ENCODE measurements around the gene IFNG-AS1. TPM values are rescaled to one million over a fixed set of nuclear protein-coding genes. Genes with fewer than 3 reads are reported as not detected.

IFNG-AS1 gene
- total RNA-seq, 1 experiment from 2014 or later: not detected

GRCh38 chr12:68028647-68029046 lies 39.4 kb downstream of the IFNG-AS1 start (continued):
- TF ChIP-seq REST (IDR thresholded peaks at IDR 0.05; ENCODE audit: low read depth) (no peak), CEBPB (IDR thresholded peaks at IDR 0.05; ENCODE audit: low read depth) (no peak), ZFX (IDR thresholded peaks at IDR 0.05) (no peak), CBX3 (IDR thresholded peaks at IDR 0.05; ENCODE audit: low read depth) (no peak), EZH2 (IDR thresholded peaks at IDR 0.05) (no peak), FOSL1 (IDR thresholded peaks at IDR 0.05; ENCODE audit: low read depth) (no peak), POLR2A (IDR thresholded peaks at IDR 0.05; ENCODE audit: borderline replicate concordance, extremely low read depth, insufficient read depth, insufficient read length) (no peak)
- TF ChIP-seq, protein P1, sequence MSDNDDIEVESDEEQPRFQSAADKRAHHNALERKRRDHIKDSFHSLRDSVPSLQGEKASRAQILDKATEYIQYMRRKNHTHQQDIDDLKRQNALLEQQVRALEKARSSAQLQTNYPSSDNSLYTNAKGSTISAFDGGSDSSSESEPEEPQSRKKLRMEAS (IDR thresholded peaks at IDR 0.05): no peak

DNA sequence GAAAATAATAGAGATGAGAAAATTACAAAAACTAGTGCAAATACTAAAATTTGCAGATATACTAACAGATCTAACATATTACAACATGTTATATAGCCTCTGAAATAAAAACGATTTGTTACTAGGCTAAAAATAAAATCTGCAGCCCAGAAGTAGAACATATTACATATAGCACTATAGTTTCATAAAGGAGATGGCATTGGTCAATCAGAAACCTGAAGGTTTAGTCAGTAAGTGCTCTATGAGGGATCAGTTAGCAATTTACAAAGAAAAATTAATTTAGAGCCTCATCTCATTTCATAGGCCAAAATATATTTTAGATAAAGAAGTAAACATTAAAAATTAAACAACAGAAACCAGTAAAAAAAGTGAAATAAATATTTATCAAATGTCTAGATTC lies 41.0 kb downstream of the IFNG-AS1 start:
- H4K20me1 ChIP-seq (ENCODE audit: insufficient read depth): no peaks in the 10 kb centered on the region
- no peak overlapping the region for H3K4me2 ChIP-seq (ENCODE audit: low read length)
- no peaks in the 10 kb centered on the region for H3K27me3 ChIP-seq (ENCODE audit: insufficient read depth, low read length)
- no peaks in the 10 kb centered on the region for H3K9me3 ChIP-seq (ENCODE audit: control insufficient read depth in 1 of 2, insufficient read depth in 1 of 2, low read depth in 1 of 2, low read length in 2 of 2)
- CTCF ChIA-PET: no interaction called here
- RAD21 ChIA-PET (ENCODE audit: low non-redundant PET in 1 of 2, low total read pairs in 2 of 2, uncharacterized antibody in 2 of 2, unreplicated experiment in 2 of 2): no interaction called here
- no peaks in the 10 kb centered on the region for H3K79me2 ChIP-seq (ENCODE audit: insufficient read depth, low read length)
- H3K27ac ChIP-seq (ENCODE audit: low read depth, low read length): no peak overlapping the region
- H2AFZ ChIP-seq (ENCODE audit: low read depth, low read length, poor library complexity, severe bottlenecking): no peak overlapping the region
- ATAC-seq: no peak
- H3K9ac ChIP-seq (ENCODE audit: low read length): no peak overlapping the region
- intact Hi-C loops (cut with micrococcal nuclease): no loop called here
- no peaks in the 10 kb centered on the region for H3K4me1 ChIP-seq (ENCODE audit: control insufficient read depth in 1 of 2, insufficient read depth in 2 of 2, low read length in 2 of 2)
- DNase-seq (ENCODE audit: low read depth, low spot score): no peak
- no TSS peak for BruUV-seq (replicated peaks)
- no peaks in the 10 kb centered on the region for H3K9me2 ChIP-seq (ENCODE audit: insufficient read depth)
- no peaks in the 10 kb centered on the region for H3K36me3 ChIP-seq (ENCODE audit: control insufficient read depth in 1 of 2, insufficient read depth in 2 of 2, low read length in 2 of 2)
- no peak overlapping the region for H3K4me3 ChIP-seq (replicated peaks in 1 of 2; ENCODE audit: low read depth in 1 of 2, low read length in 2 of 2)
- POLR2A ChIA-PET: no interaction called here
- TF ChIP-seq CBX3 (IDR thresholded peaks at IDR 0.05; ENCODE audit: low read depth) (no peak), EZH2phosphoT487 (IDR thresholded peaks at IDR 0.05; ENCODE audit: borderline replicate concordance) (no peak), POLR2A (IDR thresholded peaks at IDR 0.05; ENCODE audit: borderline replicate concordance, extremely low read depth, insufficient read depth, insufficient read length) (no peak), EZH2 (IDR thresholded peaks at IDR 0.05) (no peak), TCF7L2 (IDR thresholded peaks at IDR 0.05; ENCODE audit: borderline replicate concordance, extremely low read depth, insufficient read depth, insufficient read length) (no peak), RAD21 (IDR thresholded peaks at IDR 0.05; ENCODE audit: low read depth) (no peak), POLR2AphosphoS5 (IDR thresholded peaks at IDR 0.05; ENCODE audit: low read depth, low read length) (no peak), FOSL1 (IDR thresholded peaks at IDR 0.05; ENCODE audit: low read depth) (no peak), SRF (IDR thresholded peaks at IDR 0.05; ENCODE audit: low read depth) (no peak), CEBPB (IDR thresholded peaks at IDR 0.05; ENCODE audit: low read depth) (no peak), ELF1 (IDR thresholded peaks at IDR 0.05; ENCODE audit: borderline replicate concordance, low read depth) (no peak), SIN3A (IDR thresholded peaks at IDR 0.05; ENCODE audit: low read depth) (no peak), ZFX (IDR thresholded peaks at IDR 0.05) (no peak)
- TF ChIP-seq, protein P1 (IDR thresholded peaks at IDR 0.05): no peak
